MG63 (cell line): Measurements from ENCODE around the gene KIAA0232. TPM values are rescaled to one million over a fixed set of nuclear protein-coding genes. Genes with fewer than 3 reads are reported as not detected.
"Not testable (repeated sequence)": the region's sequence is repeated elsewhere in the genome, so short reads cannot be mapped to it uniquely, and the experiment has no call there.

Experiments used
- DNase-seq: peaks from one replicate; pipeline ENCODE4 v3.0.0-alpha.2; 2020
- H3K27me3 ChIP-seq: fragments of 250-450 bp; sonication (Bioruptor Pico); 2 replicates; pipeline ENCODE4 v1.5.1; 2020; ENCODE audit warnings: mild to moderate bottlenecking, moderate library complexity
- H3K36me3 ChIP-seq: fragments of 250-450 bp; sonication (Bioruptor Pico); 2 replicates; pipeline ENCODE4 v1.5.1; 2020; ENCODE audit warnings: mild to moderate bottlenecking, moderate library complexity
- H3K4me3 ChIP-seq: fragments of 250-450 bp; sonication (Bioruptor Pico); 2 replicates; pipeline ENCODE4 v1.5.1; 2020; ENCODE audit warnings: mild to moderate bottlenecking, moderate library complexity
- H3K9me3 ChIP-seq: fragments of 250-450 bp; sonication (Bioruptor Pico); 2 replicates; pipeline ENCODE4 v1.5.1; 2020; ENCODE audit warnings: mild to moderate bottlenecking, moderate library complexity
- total RNA-seq: library from RNA; depleted of rRNA; stranded (reverse); fragments of >200 nt; shearing (Covaris generic); gene quantifications from 2 replicates; pipeline ENCODE4 v1.2.3, GENCODE V29; 2014; ENCODE audit warnings: low replicate concordance

Gene KIAA0232
- total RNA-seq, 1 experiment from 2014 or later = 2.9 TPM

DNA sequence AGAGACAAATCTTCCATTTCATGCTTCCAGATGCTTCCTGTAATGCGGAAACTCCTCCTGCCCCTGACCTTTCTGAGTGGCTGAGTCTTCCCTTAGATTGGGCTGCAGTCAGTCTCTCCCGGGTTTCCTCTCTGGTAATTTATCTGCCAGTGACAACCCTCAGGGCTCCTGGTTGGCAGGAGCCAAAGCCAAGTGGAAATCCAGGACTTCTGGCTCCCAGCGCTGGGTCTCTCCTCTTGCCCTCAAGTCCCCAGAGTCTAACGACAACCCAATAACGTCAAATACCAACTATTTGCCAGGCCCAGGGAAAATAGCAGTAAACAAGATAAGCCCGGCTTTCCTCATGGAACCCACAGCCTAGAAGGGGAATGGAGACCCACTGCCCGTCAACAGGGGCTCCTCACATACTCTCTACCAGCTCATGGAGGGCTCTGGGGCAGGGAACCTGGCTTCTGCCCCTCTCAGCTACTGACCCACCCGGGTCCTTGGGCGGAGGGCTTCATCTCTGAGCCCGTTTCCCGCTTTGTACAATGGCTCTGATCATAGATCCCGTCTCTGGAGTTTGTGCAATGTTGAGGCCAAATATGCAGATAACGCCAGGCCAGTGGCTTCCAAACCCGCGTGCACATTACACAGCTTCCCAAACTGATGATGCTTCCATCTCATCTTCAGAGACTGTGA, 126.0 kb downstream of the KIAA0232 start:
- no peaks in the 10 kb centered on the region for H3K27me3 ChIP-seq
- H3K36me3 ChIP-seq = no peaks in the 10 kb centered on the region
- peak overlapping the region; percentile 79 for H3K4me3 ChIP-seq
- no peaks in the 10 kb centered on the region for H3K9me3 ChIP-seq
- no peak for DNase-seq

DNA sequence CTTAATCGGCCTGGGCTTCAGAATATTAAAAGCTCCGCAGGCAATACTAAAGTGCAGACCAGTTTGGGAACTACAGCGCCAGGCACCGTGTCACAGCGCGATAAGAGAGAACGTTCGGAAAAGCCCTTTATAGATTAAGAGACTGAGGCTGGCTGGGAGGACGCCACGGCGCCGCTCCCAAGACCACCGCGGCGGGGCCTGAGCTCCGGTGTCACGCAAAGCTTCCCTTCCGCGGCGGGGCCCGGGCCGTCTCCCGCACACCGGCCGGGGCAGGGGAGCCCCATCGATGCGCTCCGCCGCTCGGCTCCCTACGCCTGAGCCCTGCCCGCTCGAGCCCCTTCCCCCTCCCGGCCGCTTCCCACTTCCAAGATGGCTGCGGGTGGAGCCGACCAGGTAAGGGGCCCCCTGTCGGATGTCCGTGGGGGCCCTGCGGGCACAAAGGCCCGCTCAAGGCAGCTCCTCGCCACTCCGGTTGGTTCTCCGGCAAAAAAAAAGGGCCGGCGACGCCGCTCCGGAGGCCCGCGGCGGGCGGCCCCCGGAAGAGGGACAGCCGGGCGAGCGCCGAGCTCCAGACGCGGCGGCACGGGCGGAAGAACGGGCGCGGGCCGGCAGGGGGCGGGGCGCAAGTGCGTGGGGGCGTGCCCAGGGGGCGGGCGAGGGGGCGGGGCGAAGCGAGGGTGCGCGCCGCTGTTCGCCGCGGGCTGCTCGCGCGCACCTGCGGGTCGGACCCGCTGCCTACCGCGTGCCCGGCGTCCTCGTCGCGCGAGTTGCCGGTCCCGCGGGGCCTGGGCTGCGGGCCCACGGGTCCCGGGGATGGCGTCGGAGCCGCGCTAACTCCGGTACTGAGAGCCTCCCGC, 126.8 kb downstream of the KIAA0232 start, which contains the start of gene TBC1D14:
Gene TBC1D14 (plus strand): TSS at position 714 of the 857 bp plus-strand sequence. CDS start 13,564 bp downstream, outside the sequence.
- no peaks in the 10 kb centered on the region for H3K9me3 ChIP-seq
- peak; percentile 77 for DNase-seq
- no peaks in the 10 kb centered on the region for H3K36me3 ChIP-seq
- H3K27me3 ChIP-seq = no peaks in the 10 kb centered on the region
- peak within 1 kb of the TSS; percentile 79 for H3K4me3 ChIP-seq

DNA sequence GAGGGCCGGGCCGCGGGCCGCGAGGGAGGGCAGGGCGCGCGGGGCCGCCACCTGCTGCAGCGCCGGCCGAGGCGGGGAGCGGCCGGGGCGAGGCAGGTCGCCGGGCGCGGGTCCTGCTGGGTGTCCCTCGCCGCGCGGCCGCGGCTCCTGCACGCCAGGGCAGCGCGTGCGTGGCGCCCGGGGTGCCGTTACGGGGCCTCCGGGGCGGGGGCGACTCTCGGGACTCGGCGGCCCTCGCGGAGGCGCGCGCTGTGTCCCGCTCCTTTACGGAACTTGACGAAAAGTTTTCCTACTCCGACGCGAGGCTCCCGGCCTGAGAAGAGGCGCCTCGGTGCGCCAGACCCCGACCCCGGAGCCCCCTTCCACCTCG, 127.4 kb downstream of the KIAA0232 start:
- Histone ChIP-seq H3K27me3 (no peaks in the 10 kb centered on the region), H3K4me3 (peak overlapping the region; percentile 79), H3K36me3 (no peaks in the 10 kb centered on the region), H3K9me3 (no peaks in the 10 kb centered on the region)
- DNase-seq = no peak

DNA sequence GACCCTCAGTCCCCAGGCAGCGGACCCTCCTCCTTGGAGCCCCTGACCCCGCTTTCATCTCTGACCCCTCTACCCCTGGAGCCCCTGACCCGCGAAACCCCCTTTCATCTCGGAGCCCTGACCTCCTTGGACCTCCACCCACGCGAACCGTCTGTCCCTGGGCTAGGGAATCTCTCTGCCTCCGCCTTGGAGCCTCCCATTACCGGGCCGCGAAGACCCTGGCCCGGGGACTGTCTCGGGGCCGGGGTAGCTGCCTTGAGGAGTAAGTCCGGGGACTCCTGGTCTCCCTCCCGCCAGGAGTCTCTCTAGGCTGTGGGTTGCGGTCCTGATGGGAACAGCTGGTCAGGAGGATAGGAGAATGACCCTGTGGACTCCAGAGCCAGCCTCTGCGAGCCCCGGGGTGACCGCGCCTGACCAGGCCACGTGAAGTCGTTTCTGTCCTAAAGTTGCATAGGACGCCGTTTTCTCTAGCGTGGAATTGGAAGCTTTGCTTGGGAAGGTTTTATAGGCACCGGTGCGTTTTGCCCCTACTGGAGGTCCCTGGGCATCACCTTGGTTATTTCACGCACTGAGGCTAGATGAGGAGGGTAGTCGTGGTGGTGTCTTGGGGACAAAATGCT, 127.9 kb downstream of the KIAA0232 start:
- DNase-seq = no peak
- Histone ChIP-seq H3K9me3 (no peaks in the 10 kb centered on the region), H3K36me3 (no peaks in the 10 kb centered on the region), H3K4me3 (peak overlapping the region; percentile 31), H3K27me3 (no peaks in the 10 kb centered on the region)

DNA sequence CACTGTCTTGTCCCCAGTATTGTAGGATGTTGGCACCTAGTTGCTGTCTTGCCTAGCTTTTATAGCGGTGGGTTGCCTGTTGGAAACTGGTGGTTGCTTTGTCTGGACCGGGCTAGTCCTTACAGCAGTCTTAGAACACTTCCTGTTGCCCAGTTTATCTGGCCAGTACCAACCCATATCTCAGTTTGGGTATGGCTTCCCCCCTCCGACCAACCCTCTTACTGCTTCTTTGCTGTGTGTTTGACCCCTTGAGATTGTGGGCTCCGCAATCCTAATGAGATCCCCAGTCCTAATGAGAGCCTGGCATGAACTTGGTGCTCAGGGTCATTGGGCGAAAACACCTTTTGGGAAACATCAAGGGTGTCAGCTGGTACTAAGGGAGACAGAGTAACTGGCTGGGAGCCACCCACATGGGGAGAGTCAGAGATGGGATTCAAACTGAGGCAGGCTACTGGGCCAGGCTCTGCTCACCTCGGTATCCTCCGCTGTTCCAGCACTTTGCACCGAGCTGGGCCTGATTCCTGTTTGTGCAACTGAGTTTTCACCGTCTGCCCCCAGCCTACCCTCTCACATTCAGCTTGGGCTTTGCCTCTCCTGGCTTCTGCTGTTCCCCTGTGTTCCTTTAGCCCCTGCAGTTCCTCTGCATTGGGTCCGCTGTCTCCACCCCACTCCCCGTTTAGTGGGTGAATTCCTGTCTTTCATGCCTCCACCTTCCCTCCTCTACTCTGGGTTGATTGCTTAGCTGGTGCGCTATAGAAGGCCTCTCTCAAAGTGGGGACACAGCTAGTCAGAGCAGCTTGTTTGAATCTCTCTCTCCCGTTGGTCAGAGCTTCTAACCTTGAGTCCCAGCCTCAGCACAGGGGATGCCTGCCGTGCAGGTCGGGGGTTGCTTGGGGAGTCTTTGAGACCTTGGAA, 128.7 kb downstream of the KIAA0232 start:
- no peak overlapping the region for H3K4me3 ChIP-seq

DNA sequence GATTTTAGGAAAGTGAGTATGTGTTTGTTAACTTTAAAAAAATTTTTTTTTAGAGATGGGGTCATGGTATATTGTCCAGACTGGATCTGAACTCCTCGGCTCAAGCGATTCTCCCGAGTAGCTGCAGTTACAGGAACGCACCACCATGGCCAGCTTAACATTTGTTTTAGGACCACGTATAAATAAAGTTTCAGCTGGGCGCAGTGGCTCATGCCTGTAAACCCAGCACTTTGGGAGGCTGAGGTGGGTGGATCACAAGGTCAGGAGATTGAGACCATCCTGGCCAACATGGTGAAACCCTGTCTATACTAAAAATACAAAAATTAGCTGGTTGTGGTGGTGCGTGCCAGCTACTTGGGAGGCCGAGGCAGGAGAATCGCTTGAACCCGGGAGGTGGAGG, 129.4 kb downstream of the KIAA0232 start:
- not testable (repeated sequence) for H3K4me3 ChIP-seq, DNase-seq, H3K9me3 ChIP-seq, H3K27me3 ChIP-seq, H3K36me3 ChIP-seq

More for the DNA sequence above, 128.7 kb downstream of the KIAA0232 start:
- H3K9me3 ChIP-seq = no peaks in the 10 kb centered on the region
- DNase-seq = no peak
- H3K27me3 ChIP-seq = no peaks in the 10 kb centered on the region
- no peaks in the 10 kb centered on the region for H3K36me3 ChIP-seq

DNA sequence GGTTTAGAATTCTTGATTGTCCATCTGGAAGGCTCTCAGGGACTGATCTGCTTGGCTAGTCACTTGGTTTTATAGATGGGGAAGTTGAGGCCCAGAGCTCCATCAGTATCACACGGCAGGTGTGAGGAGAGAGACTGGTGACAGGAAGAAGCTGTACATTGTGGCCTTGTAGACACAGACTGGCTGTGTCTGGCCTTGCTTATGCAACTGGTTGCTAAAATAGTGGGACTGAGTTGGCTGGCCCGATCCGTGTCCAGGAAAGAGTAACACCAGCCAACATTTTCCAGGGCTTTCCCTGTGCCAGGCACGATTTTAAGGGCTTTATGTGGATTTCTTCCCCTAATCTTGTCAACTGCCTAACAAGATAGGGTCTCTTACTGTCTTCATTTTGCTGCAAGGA, 129.9 kb downstream of the KIAA0232 start:
- Histone ChIP-seq H3K36me3 (no peaks in the 10 kb centered on the region), H3K9me3 (no peaks in the 10 kb centered on the region), H3K4me3 (no peak overlapping the region), H3K27me3 (no peaks in the 10 kb centered on the region)
- DNase-seq = no peak

DNA sequence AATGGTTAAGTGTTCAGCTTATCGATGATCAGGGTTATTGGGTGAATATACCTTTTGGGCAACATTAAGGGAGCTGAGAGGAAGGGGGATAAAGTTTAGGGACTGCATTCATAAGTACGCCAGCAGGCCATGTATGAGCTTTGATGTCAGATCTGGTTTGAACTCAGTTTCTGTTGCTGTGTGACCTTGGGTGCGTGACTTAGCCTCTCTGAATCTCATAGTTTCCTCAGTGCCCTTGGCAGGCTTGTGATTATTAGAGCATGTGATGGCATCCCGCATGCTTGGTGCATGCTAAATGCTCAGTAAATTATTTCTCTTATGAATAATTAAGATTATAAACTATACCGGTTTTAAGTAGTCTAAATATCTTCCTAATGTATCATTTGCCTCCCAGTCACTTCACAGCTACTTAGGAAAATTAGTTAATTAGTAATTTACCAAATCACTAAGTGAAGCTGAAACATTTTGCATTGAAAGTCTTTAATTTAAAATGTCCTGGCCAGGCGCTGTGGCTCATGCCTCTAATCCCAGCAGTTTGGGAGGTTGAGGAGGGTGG, 130.9 kb downstream of the KIAA0232 start:
- DNase-seq = no peak
- Histone ChIP-seq H3K27me3 (no peaks in the 10 kb centered on the region), H3K36me3 (no peaks in the 10 kb centered on the region), H3K4me3 (no peak overlapping the region), H3K9me3 (no peaks in the 10 kb centered on the region)

DNA sequence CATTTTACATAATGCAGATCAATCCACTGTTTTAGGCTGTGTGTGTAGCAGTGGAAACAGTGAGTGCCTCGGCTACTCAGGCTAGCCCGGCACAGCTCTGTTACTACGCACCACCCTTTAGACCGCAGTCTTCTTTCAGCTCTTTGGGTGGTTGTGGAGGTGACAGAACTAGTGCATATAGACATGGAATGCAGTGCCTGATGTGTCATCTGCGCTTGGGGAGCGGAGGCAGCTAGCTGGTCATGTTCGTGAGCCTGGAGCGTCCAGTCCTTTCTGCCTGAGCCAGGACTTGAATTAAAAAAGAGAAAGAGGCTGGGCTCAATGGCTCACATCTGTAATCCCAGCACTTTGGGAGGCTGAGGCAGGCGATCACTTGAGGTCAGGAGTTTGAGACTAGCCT, 131.9 kb downstream of the KIAA0232 start:
- Histone ChIP-seq H3K27me3 (no peaks in the 10 kb centered on the region), H3K9me3 (no peaks in the 10 kb centered on the region), H3K4me3 (no peak overlapping the region), H3K36me3 (no peaks in the 10 kb centered on the region)
- DNase-seq = no peak

DNA sequence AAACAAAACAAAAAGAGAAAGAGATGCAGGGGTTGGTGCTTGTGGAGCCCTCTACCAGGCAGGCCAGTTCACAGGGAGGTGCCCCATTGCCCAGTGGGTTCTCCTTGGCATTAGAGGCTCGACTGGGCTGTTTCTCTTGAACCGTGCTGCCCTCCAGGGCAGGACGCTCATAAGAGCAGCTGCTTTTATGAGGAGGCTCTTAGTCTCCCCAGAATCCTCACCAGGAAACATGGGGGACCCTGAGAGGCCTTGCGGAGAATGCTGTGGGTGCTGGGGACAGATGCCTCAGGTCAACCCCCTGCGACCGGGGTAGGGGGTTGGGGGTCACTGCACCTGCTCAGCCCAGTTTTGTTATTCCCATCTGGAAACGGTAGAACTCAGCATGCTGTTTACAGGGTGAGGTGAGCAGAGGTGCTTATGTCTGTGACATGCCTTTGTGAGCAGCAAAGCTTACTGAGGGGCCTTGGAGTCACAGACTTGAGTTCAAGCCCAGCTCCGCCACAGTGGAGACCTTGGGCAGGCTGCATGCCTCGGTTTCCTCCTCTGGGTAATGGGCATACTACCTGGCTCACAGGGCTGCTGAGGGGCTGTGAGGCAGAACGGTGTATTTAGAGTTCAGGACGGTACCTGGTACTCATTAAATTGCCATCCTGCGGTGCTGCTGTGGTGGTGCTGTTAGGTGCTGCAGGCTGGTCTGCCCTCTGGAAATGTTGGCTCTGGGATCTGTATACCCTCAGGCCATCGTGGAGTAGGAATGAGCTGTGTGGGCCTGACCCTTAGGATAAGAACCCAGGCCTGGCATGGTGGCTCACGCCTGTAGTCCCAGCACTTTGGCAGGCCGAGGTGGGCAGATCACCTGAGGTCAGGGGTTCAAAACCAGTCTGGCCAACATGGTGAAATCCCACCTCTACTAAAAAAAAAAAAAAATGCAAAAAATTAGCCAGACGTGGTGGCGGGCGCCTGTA, 132.8 kb downstream of the KIAA0232 start:
- Histone ChIP-seq H3K9me3 (no peaks in the 10 kb centered on the region), H3K27me3 (no peaks in the 10 kb centered on the region), H3K36me3 (no peaks in the 10 kb centered on the region), H3K4me3 (no peak overlapping the region)
- DNase-seq = no peak

DNA sequence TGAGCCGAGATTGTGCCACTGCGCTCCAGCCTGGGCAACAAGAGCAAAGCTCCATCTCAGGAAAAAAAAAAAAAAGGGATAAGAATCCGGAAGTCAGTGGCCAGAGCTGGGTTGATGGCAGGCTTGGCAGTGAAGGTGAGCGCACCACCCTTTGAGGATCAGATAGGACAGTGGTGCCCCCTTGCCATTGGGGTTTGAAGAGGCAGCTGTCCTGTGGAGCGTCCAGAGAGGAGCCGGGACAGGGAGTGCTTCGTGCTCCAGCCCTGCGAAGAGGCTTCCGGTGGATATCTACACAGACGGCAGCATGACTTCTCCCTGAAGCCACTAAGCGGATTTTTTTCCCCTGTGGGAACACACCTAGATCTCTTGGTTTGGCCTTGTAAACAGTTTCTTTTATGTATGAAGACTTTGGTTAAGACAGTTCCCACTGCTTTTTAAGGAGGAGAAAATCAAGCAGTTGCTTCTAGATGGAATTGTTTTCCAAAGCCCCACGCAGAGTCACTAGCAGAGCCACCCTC, 133.6 kb downstream of the KIAA0232 start:
- no peaks in the 10 kb centered on the region for H3K27me3 ChIP-seq

DNA sequence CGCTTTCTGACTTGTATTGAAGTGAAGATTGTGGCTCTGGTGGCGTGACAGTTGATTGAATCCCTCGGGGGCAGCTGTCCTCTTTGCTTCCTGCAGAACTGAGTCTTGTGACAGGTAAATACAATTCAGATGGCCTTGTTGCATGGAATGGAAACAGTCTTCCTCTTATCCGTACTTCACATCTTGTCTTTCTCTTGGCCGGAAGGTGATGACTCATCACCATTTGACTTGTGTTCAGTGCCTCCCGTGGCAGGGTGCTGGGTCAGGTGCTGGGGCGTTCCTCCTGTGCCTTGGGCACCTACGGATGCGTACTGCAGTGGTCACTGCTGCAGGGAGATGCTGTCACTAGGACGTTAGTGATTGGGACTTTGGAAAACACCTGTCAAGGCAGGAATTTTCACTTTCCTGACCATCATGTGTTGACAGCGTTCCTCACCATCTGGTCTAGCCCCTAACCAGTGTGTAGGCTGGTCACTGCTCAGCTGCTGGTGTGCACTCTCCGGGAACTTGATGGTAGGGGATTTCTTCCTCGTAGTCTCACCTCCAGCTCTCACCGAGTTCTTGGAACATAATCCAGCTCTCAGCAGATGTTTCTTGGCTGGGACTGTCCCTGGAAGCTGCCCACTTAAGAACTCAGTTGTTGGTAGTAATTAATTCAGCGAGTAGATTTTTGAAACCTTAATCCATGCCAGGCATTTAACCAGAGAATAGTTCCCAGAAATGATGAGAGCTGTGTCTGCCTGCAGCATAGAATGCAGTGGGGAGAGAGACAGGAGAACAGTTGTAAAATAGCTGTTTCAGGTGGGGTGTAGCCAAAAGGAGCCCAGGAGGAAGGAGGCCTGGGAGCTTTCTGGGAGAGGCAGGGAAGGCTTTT, 134.3 kb downstream of the KIAA0232 start:
- Histone ChIP-seq H3K36me3 (no peaks in the 10 kb centered on the region), H3K9me3 (no peaks in the 10 kb centered on the region), H3K27me3 (no peaks in the 10 kb centered on the region), H3K4me3 (no peak overlapping the region)
- DNase-seq = no peak

More for the DNA sequence above, 133.6 kb downstream of the KIAA0232 start:
- Histone ChIP-seq H3K4me3 (no peak overlapping the region), H3K36me3 (no peaks in the 10 kb centered on the region), H3K9me3 (no peaks in the 10 kb centered on the region)
- no peak for DNase-seq

DNA sequence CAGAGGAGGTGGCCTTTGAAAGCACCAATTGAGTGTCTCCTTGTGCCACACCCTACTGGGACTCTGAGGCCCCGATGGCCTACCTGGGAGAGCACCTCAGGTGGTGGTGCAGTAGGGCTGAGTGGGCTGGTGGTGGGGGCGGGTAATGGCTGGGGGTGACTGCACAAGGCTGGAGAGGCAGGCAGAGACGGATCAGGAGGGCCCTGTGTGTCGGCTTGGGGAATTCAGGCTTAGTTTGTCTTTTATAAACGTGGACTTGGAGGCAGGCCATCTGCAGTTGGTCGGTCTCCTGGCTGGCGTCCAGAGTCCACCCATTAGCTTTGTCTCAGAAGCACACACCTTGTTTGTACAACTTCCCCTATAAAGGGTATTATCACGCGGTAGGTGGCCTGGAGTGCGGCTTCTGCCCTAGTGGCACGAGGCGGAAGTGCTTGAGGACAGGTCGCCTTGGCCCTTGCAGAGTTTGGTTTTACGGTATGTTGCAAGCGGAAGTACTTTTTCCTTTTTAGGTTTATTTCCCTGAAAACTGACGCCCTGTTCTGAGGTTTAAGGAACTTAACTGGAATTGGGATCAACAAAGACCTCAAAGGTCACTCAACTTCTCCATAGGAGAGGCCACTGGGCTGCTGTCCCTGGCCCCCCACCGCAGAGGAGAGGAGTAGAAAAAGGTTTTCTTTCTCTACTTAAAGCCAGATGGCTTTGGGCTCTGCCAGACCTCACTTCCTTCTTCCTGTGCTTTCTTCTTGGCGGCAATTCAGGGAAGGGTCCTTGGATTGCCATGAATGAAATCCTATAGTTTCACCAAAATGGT, 135.1 kb downstream of the KIAA0232 start:
- H3K9me3 ChIP-seq = no peaks in the 10 kb centered on the region
- no peak for DNase-seq
- H3K27me3 ChIP-seq = no peaks in the 10 kb centered on the region

More for the DNA sequence above, 135.1 kb downstream of the KIAA0232 start:
- no peak overlapping the region for H3K4me3 ChIP-seq
- no peaks in the 10 kb centered on the region for H3K36me3 ChIP-seq
